ENCODE data around the gene ZNF76.
"Not testable (repeated sequence)": the region's sequence is repeated elsewhere in the genome, so short reads cannot be mapped to it uniquely, and the experiment has no call there.

Gene ZNF76

GRCh38 chr6:35300848-35301247, 41.3 kb downstream of the ZNF76 start:
- DNase-seq (ENCODE audit: low read depth): no peak

GRCh38 chr6:35302604-35303241, 43.2 kb downstream of the ZNF76 start:
- DNase-seq (ENCODE audit: low read depth): peak; percentile 81

- no peak for DNase-seq (ENCODE audit: low read depth)
These were observed 44.8 kb downstream of the ZNF76 start for GRCh38 chr6:35304299-35304698.

- no peak for DNase-seq (ENCODE audit: low read depth)
These were observed 45.6 kb downstream of the ZNF76 start for GRCh38 chr6:35305117-35305516.

- DNase-seq (ENCODE audit: low read depth): not testable (repeated sequence)
These were observed 47.6 kb downstream of the ZNF76 start for GRCh38 chr6:35307138-35307537.

GRCh38 chr6:35308543-35308942, 49.0 kb downstream of the ZNF76 start:
- DNase-seq (ENCODE audit: low read depth): not testable (repeated sequence)

GRCh38 chr6:35309611-35310264, 50.2 kb downstream of the ZNF76 start:
- no peak for DNase-seq (ENCODE audit: low read depth)

- DNase-seq (ENCODE audit: low read depth): no peak
These were observed 50.8 kb downstream of the ZNF76 start for GRCh38 chr6:35310265-35310831.

GRCh38 chr6:35311390-35312075, 52.0 kb downstream of the ZNF76 start:
- no peak for DNase-seq (ENCODE audit: low read depth)

GRCh38 chr6:35312076-35312800, 52.7 kb downstream of the ZNF76 start:
- DNase-seq (ENCODE audit: low read depth): no peak

GRCh38 chr6:35312807-35313206, 53.3 kb downstream of the ZNF76 start:
- DNase-seq (ENCODE audit: low read depth): no peak

GRCh38 chr6:35317483-35318195, 58.1 kb downstream of the ZNF76 start:
- DNase-seq (ENCODE audit: low read depth): no peak

- DNase-seq (ENCODE audit: low read depth): no peak
These were observed 58.9 kb downstream of the ZNF76 start for GRCh38 chr6:35318196-35319171.

- DNase-seq (ENCODE audit: low read depth): no peak
These were observed 60.0 kb downstream of the ZNF76 start for GRCh38 chr6:35319346-35320030.

GRCh38 chr6:35320031-35320410, 60.5 kb downstream of the ZNF76 start:
- no peak for DNase-seq (ENCODE audit: low read depth)

GRCh38 chr6:35321091-35321490, 61.6 kb downstream of the ZNF76 start:
- no peak for DNase-seq (ENCODE audit: low read depth)

- peak; percentile 59 for DNase-seq (ENCODE audit: low read depth)
These were observed 68.0 kb downstream of the ZNF76 start for GRCh38 chr6:35327349-35328027.

- no peak for DNase-seq (ENCODE audit: low read depth)
These were observed 68.7 kb downstream of the ZNF76 start for GRCh38 chr6:35328108-35328723.

GRCh38 chr6:35328965-35329364, 69.4 kb downstream of the ZNF76 start:
- not testable (repeated sequence) for DNase-seq (ENCODE audit: low read depth)
